Dermis blood vessel endothelial cell (primary cell): ENCODE data around the gene INSL6. TPM values are rescaled to one million over a fixed set of nuclear protein-coding genes. Genes with fewer than 3 reads are reported as not detected.

Experiments
- total RNA-seq: library from RNA; depleted of rRNA; stranded (reverse); fragments of >200 nt; gene quantifications from 2 replicates; pipeline ENCODE4 v1.2.3, GENCODE V29; 2014

The INSL6 gene
- total RNA-seq, 1 donor from 2014 or later: not detected

Other genes starting within 250 kb of the INSL6 start
- 8.2 TPM in 2 replicates for gene JAK2, start 200.4 kb downstream of the INSL6 start, total RNA-seq
- not detected in 2 replicates for gene INSL4, start 45.8 kb upstream of the INSL6 start, total RNA-seq
- gene RLN2, start 119.1 kb upstream of the INSL6 start, total RNA-seq: 1.6 TPM in 1 of 2 replicates, not detected in the other
- gene RLN1, start 154.2 kb upstream of the INSL6 start, total RNA-seq: not detected in 2 replicates